GM18873 (cell line): ENCODE results near the gene DNASE2.
"Not testable (repeated sequence)": the region's sequence is repeated elsewhere in the genome, so short reads cannot be mapped to it uniquely, and the experiment has no call there.

Experiments used
- ATAC-seq: cut with Tn5 transposase; IDR thresholded peaks from one replicate; pipeline ENCODE4 v1.9.1; 2021; ENCODE audit warnings: mild to moderate bottlenecking, moderate library complexity, moderate number of reproducible peaks; ENCODE audit not compliant: unreplicated experiment, low FRiP score

DNASE2 gene

GRCh38 chr19:12865746-12866415 is 15.4 kb downstream of the DNASE2 start:
- ATAC-seq: no peak

- ATAC-seq: no peak
Measured at GRCh38 chr19:12864721-12865715, 16.2 kb downstream of the DNASE2 start.

GRCh38 chr19:12864143-12864542 is 17.1 kb downstream of the DNASE2 start:
- ATAC-seq: no peak

- no peak for ATAC-seq
Measured at GRCh38 chr19:12859546-12859945, 21.7 kb downstream of the DNASE2 start.

- no peak for ATAC-seq
Measured at GRCh38 chr19:12858041-12858928, 23.0 kb downstream of the DNASE2 start.

DNA sequence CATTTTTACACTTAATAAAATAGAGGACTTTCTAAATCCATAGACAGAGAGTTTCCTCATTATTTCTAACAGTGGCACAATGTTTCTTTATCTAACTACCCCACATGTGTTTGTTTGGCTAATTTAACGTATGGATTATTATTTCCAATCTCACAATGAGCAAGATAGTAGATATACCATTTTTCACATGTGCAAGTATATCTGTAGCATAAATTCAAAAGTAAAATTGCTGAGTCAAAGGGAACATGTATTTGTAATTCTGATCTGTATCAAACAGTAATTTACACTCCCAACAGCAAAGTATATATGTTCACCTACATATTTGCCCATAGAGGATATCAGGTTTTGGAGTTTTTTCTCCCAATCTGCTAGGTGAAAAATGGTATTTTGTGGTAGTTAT is 24.6 kb downstream of the DNASE2 start:
- ATAC-seq: no peak

- no peak for ATAC-seq
Measured at GRCh38 chr19:12847159-12848139, 33.8 kb downstream of the DNASE2 start.

- ATAC-seq: not testable (repeated sequence)
Measured at GRCh38 chr19:12846613-12847012, 34.6 kb downstream of the DNASE2 start.

DNA sequence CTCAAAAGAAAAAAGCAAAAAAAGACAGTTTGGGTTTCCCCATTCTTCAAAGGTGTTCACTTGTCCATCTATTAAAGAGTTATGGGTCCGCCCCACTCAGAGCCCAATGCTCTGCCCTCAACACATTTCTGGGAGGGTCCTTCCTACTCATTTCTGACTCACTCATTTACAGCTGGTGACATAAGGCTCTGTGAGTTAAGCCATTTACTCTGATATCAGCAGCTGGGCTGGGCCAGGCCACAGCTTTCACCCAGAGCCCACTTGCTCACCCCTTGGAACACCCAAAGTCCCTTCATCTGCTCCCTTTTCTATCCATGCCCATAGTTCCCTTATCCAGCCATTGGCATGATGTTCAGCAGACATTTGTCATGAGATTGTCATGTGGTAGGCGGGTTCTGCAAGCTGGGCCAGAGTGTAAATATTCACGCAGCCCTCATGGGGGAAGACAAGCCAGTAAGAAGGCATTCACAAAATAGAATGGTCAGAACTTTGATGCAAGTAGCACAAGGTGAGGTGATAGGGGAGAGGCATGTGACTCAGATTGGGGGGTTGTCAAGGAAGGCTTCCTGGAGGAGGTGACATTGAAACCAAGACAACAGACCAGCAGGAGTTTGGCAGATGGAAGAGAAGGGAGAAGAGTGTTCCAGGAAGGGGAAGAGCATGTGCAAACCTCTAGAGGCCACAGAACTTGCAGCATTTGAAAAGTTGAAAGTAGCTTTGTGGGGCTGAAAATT is 37.1 kb downstream of the DNASE2 start:
- no peak for ATAC-seq

DNA sequence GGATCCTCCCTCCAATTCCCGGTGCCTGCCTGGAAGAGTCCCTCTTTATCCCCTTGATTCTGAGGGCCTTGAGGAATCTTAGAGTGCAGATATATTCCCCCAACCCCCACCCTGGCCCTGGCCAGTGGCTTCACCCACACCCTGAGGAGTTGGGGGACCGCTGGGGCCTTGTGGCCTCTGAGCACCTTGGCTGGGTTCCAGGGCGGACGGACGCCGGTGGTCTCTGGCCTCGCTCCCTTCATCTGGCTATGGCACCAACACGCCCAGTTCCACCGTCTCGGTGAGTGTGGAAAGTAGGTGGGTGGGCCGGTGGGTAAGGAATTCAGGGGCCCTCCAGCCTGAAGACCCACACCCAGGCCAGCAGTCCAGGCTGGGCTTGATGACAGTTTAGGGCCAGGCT is 37.9 kb downstream of the DNASE2 start:
- ATAC-seq: no peak

GRCh38 chr19:12842511-12842910 is 38.7 kb downstream of the DNASE2 start:
- ATAC-seq: no peak

GRCh38 chr19:12841094-12841493 is 40.2 kb downstream of the DNASE2 start:
- ATAC-seq: no peak

DNA sequence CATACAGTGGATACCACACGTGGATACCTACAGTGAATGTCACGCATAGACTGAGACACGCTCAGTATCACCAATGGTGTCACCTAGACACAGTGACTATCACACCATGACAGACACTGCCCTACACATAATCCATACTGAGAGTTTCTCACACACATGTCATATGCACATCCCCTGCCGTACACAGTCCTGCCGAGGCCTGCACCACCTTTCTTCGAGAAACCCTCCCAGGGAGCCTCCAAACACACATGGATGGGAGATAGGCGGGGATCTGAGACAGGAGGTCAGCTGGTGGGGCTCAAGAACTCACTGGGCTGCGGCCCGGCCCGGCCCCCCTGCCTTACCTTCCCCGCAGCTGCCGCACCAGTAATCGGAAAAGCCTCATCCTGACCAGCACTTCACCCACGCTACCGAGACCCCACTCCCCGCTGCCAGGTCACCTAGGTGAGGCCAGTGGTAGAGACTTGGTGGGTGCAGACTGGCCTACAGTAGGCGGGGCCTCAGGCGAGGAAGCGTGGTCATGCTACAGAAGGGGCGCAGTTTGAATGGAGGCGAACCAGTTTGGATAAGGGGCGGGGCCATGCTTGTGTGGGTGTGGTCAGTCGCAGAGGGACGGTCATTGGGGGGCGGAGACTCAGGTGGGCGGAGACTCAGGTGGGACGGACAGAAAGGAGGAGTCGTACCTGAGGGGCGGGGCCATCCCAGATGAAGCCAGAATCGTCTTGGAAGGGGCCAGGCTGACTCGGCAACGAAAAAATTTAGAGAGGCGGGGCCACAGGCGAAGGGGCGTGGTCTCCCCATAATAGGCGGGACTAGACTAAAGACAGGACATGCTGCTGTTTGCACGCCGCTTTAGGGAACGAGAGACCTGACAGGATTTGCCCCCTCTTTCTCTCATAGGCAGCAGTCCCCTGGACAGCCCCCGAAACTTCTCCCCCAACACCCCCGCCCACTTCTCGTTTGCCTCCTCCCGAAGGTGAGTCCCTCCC is 40.9 kb downstream of the DNASE2 start:
- no peak for ATAC-seq

GRCh38 chr19:12838886-12839756 is 42.1 kb downstream of the DNASE2 start:
- no peak for ATAC-seq

GRCh38 chr19:12838182-12838885 is 42.9 kb downstream of the DNASE2 start, which contains the start of gene MAST1:
TSS of gene MAST1 (plus strand) at chr19:12838515. CDS start at chr19:12838573, 58 bp downstream.
- ATAC-seq: no peak

DNA sequence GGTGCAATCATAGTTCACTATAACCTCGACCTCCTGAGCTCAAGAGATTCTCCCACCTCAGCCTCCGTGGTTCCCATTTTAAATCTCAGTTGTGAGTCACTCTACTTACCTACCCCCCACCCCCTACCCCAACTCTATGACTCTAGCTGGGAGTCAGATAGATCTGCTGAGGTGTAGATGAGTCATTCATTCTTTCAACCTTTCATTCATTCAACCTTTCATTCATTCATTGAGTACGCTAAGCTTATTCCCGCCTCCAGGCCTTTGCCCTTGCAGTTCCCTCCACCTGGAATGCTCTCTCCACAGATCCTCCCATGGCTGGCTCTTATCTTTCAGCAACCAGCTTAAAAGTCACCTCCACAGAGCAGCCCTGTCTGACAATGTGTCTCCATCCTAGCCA is 44.0 kb downstream of the DNASE2 start:
- ATAC-seq: no peak
